H9 (cell line): Measurements from ENCODE around the gene RNF126. TPM values are rescaled to one million over a fixed set of nuclear protein-coding genes. Genes with fewer than 3 reads are reported as not detected.

Experiments
- DNase-seq: peaks from one replicate; pipeline ENCODE4 v3.0.0-alpha.2; 2017
- H2AFZ ChIP-seq: one replicate; pipeline ENCODE4 v1.6.1; 2013; ENCODE audit warnings: mild to moderate bottlenecking, low read length, control low read depth, moderate library complexity
- H2AK5ac ChIP-seq: 2 replicates; pipeline ENCODE4 v1.6.1; 2013; ENCODE audit warnings: low read length, control low read depth, mixed read lengths; ENCODE audit not compliant: insufficient read length
- H2BK120ac ChIP-seq: one replicate; pipeline ENCODE4 v1.6.1; 2013; ENCODE audit warnings: low read depth, mild to moderate bottlenecking, low read length, control low read depth, inconsistent platforms; ENCODE audit not compliant: poor library complexity, severe bottlenecking
- H2BK12ac ChIP-seq: 2 replicates; pipeline ENCODE4 v1.6.1; 2013; ENCODE audit warnings: low read length, control low read depth, mixed read lengths, low read depth; ENCODE audit not compliant: insufficient read length
- H2BK15ac ChIP-seq: 2 replicates; pipeline ENCODE4 v1.6.1; 2013; ENCODE audit warnings: low read depth, low read length, control low read depth
- H2BK20ac ChIP-seq: one replicate; pipeline ENCODE4 v1.6.1; 2013; ENCODE audit warnings: low read depth, mild to moderate bottlenecking, low read length, control low read depth, inconsistent platforms; ENCODE audit not compliant: poor library complexity, severe bottlenecking
- H2BK5ac ChIP-seq: 2 replicates; pipeline ENCODE4 v1.6.1; 2013; ENCODE audit warnings: low read length, control low read depth, mixed read lengths; ENCODE audit not compliant: insufficient read length
- H3K14ac ChIP-seq: 2 replicates; pipeline ENCODE4 v1.6.1; 2013; ENCODE audit warnings: low read length, control low read depth; ENCODE audit not compliant: insufficient read depth
- H3K18ac ChIP-seq: 2 replicates; pipeline ENCODE4 v1.6.1; 2013; ENCODE audit warnings: low read depth, mild to moderate bottlenecking, mixed read lengths, low read length, control low read depth; ENCODE audit not compliant: insufficient read length
- H3K23ac ChIP-seq: 2 replicates; pipeline ENCODE4 v1.6.1; 2013; ENCODE audit warnings: low read length, control low read depth, mixed read lengths, low read depth; ENCODE audit not compliant: insufficient read length
- H3K23me2 ChIP-seq: 2 replicates; pipeline ENCODE4 v1.6.1; 2013; ENCODE audit warnings: low read depth, mild to moderate bottlenecking, mixed read lengths, low read length, control low read depth; ENCODE audit not compliant: insufficient read length, poor library complexity, severe bottlenecking
- H3K27ac ChIP-seq: 2 replicates; pipeline ENCODE4 v1.5.1; 2013; ENCODE audit warnings: low read length, control low read depth, mixed read lengths, low read depth; ENCODE audit not compliant: insufficient read length
- H3K27me3 ChIP-seq: 2 replicates; pipeline ENCODE4 v1.6.1; 2013; ENCODE audit warnings: low read length, control low read depth, inconsistent platforms; ENCODE audit not compliant: insufficient read depth
- H3K4ac ChIP-seq: 2 replicates; pipeline ENCODE4 v1.6.1; 2013; ENCODE audit warnings: low read depth, mild to moderate bottlenecking, control low read depth, inconsistent platforms, low read length, moderate library complexity
- H3K4me1 ChIP-seq: 2 replicates; pipeline ENCODE4 v1.6.1; 2013; ENCODE audit warnings: low read length, control low read depth, inconsistent platforms; ENCODE audit not compliant: insufficient read depth
- H3K4me2 ChIP-seq: 2 replicates; pipeline ENCODE4 v1.6.1; 2013; ENCODE audit warnings: low read length, control low read depth, mixed read lengths; ENCODE audit not compliant: insufficient read length, insufficient read depth
- H3K56ac ChIP-seq: 2 replicates; pipeline ENCODE4 v1.6.1; 2013; ENCODE audit warnings: low read depth, mild to moderate bottlenecking, mixed read lengths, low read length, control low read depth; ENCODE audit not compliant: insufficient read length
- H3K79me1 ChIP-seq: 2 replicates; pipeline ENCODE4 v1.6.1; 2013; ENCODE audit warnings: low read depth, mild to moderate bottlenecking, moderate library complexity, low read length, control low read depth, inconsistent platforms; ENCODE audit not compliant: insufficient read depth, poor library complexity, severe bottlenecking
- H3K79me2 ChIP-seq: 2 replicates; pipeline ENCODE4 v1.6.1; 2013; ENCODE audit warnings: low read length, control low read depth, inconsistent platforms; ENCODE audit not compliant: insufficient read depth
- H3K9ac ChIP-seq: 2 replicates; pipeline ENCODE4 v1.6.1; 2013; ENCODE audit warnings: low read length, control low read depth, mixed read lengths; ENCODE audit not compliant: insufficient read length; ENCODE audit errors: extremely low read depth
- H3K9me3 ChIP-seq: one replicate; pipeline ENCODE4 v1.6.1; 2013; ENCODE audit warnings: low read depth, low read length, inconsistent platforms; ENCODE audit not compliant: control insufficient read depth
- H3T11ph ChIP-seq: one replicate; pipeline ENCODE4 v1.6.1; 2013; ENCODE audit warnings: mild to moderate bottlenecking, low read length, control low read depth, inconsistent platforms
- H4K20me1 ChIP-seq: one replicate; pipeline ENCODE4 v1.6.1; 2013; ENCODE audit not compliant: control insufficient read depth, insufficient read length, insufficient read depth
- H4K5ac ChIP-seq: 2 replicates; pipeline ENCODE4 v1.6.1; 2013; ENCODE audit warnings: low read depth, mild to moderate bottlenecking, mixed read lengths, low read length, control low read depth; ENCODE audit not compliant: insufficient read length
- H4K8ac ChIP-seq: replicated peaks from 2 replicates; pipeline ENCODE4 v1.6.1; 2013; ENCODE audit warnings: low read length, control low read depth, mixed read lengths, low read depth; ENCODE audit not compliant: insufficient read length
- H4K91ac ChIP-seq: 2 replicates; pipeline ENCODE4 v1.6.1; 2013; ENCODE audit warnings: low read depth, mild to moderate bottlenecking, moderate library complexity, mixed read lengths, low read length, control low read depth; ENCODE audit not compliant: insufficient read length
- H3K27ac Mint-ChIP-seq, 3 experiments: 2 replicates in 2 of 3; 3 replicates in 1 of 3; pipeline ENCODE4 v1.8.0; 2020 to 2021; ENCODE audit warnings: mixed read lengths in 3 of 3, mild to moderate bottlenecking in 1 of 3, moderate library complexity in 1 of 3
- H3K27me3 Mint-ChIP-seq: 2 replicates; pipeline ENCODE4 v1.8.0; 2021; ENCODE audit warnings: low read depth, mild to moderate bottlenecking, moderate library complexity, mixed read lengths
- H3K36me3 Mint-ChIP-seq, 3 experiments: 2 replicates in 2 of 3; 3 replicates in 1 of 3; pipeline ENCODE4 v1.8.0; 2020 to 2021; ENCODE audit warnings: low read depth in 3 of 3, mixed read lengths in 3 of 3; ENCODE audit not compliant: insufficient read depth in 1 of 3
- H3K4me1 Mint-ChIP-seq, 2 experiments: 2 replicates each; pipeline ENCODE4 v1.8.0; 2020; ENCODE audit warnings: mixed read lengths in 2 of 2
- H3K4me3 Mint-ChIP-seq, 2 experiments: 2 replicates in 1 of 2; 3 replicates in 1 of 2; pipeline ENCODE4 v1.8.0; 2020 to 2021; ENCODE audit warnings: mild to moderate bottlenecking in 2 of 2, mixed read lengths in 2 of 2, moderate library complexity in 1 of 2
- H3K9me3 Mint-ChIP-seq, 2 experiments: 2 replicates in 1 of 2; 3 replicates in 1 of 2; pipeline ENCODE4 v1.8.0; 2020; ENCODE audit warnings: mild to moderate bottlenecking in 2 of 2, mixed read lengths in 2 of 2, moderate library complexity in 1 of 2
- CTCF ChIP-seq: fragments of 200-600 bp; sonication (generic); conservative IDR thresholded peaks from 3 replicates; pipeline ENCODE4 v1.8.0; 2021; ENCODE audit warnings: antibody characterized with exemption, mild to moderate bottlenecking
- WGBS: extraction: QIAGEN DNeasy Blood & Tissue Kit; methylation state at CpG from one replicate; pipeline ENCODE4 v1.1.7; 2013; ENCODE audit warnings: missing lambda C conversion rate, low lambda C conversion rate, mixed read lengths; ENCODE audit not compliant: insufficient read length; ENCODE audit errors: extremely low coverage; 5-methylcytosine and 5-hydroxymethylcytosine counted together
- total RNA-seq: library from RNA; stranded (reverse); gene quantifications from 2 replicates; pipeline ENCODE4 v1.2.1, GENCODE V29; 2021

RNF126 gene
- total RNA-seq, 1 experiment from 2014 or later = 81.9 TPM

- H3K9me3 ChIP-seq = no peaks in the 10 kb centered on the region
- DNase-seq = no peak
- H3K4me2 ChIP-seq = no peak overlapping the region
- no peak overlapping the region for H2BK5ac ChIP-seq
- H3K27ac Mint-ChIP-seq = peak overlapping the region; percentile 61 to 93 (median 90); a peak in 6 of 7 replicates
- H2BK12ac ChIP-seq = no peak overlapping the region
- no peak overlapping the region for H3K4ac ChIP-seq
- no peak overlapping the region; the same call in 1 of the 2 replicates for H3K14ac ChIP-seq
- no peak overlapping the region for H3K4me3 Mint-ChIP-seq
- no peak overlapping the region for H4K5ac ChIP-seq
- peaks cover 3 to 4% of the 10 kb centered on the region in 2 experiments; a peak in 1 of 4 replicates for H3K4me1 Mint-ChIP-seq
- no peaks in the 10 kb centered on the region for H3K27me3 ChIP-seq
- no peak overlapping the region for H3K27ac ChIP-seq
- H3T11ph ChIP-seq = no peak overlapping the region
- no peak overlapping the region for H2BK20ac ChIP-seq
- H4K91ac ChIP-seq = no peak overlapping the region
- H3K4me1 ChIP-seq = no peaks in the 10 kb centered on the region
- WGBS = no CpG with 5 or more reads among the region's 36 CpGs
- H3K27me3 Mint-ChIP-seq = no peaks in the 10 kb centered on the region
- no peaks in the 10 kb centered on the region for H3K23me2 ChIP-seq
- no peak overlapping the region for H3K9ac ChIP-seq
- no peak overlapping the region for H2BK15ac ChIP-seq
- no peak overlapping the region for H2AK5ac ChIP-seq
- no peak overlapping the region for H3K18ac ChIP-seq
- no peaks in the 10 kb centered on the region for H3K79me2 ChIP-seq
- H3K79me1 ChIP-seq = no peaks in the 10 kb centered on the region
- no peak overlapping the region for H3K56ac ChIP-seq
- H2BK120ac ChIP-seq = no peak overlapping the region
- no peak overlapping the region for H2AFZ ChIP-seq
- no peak overlapping the region for H3K23ac ChIP-seq
- no peaks in the 10 kb centered on the region for H4K20me1 ChIP-seq
- peaks cover 18 to 35% (median 28%) of the 10 kb centered on the region in 3 experiments for H3K36me3 Mint-ChIP-seq
- no peaks in the 10 kb centered on the region for H3K9me3 Mint-ChIP-seq
- no peak overlapping the region for H4K8ac ChIP-seq
- no peak for TF ChIP-seq CTCF
Observed at GRCh38 chr19:610801-611480, 52.1 kb downstream of the RNF126 start.
